ENCODE measurements around the gene RANBP3.
"Not testable (repeated sequence)": the region's sequence is repeated elsewhere in the genome, so short reads cannot be mapped to it uniquely, and the experiment has no call there.

The RANBP3 gene

DNA sequence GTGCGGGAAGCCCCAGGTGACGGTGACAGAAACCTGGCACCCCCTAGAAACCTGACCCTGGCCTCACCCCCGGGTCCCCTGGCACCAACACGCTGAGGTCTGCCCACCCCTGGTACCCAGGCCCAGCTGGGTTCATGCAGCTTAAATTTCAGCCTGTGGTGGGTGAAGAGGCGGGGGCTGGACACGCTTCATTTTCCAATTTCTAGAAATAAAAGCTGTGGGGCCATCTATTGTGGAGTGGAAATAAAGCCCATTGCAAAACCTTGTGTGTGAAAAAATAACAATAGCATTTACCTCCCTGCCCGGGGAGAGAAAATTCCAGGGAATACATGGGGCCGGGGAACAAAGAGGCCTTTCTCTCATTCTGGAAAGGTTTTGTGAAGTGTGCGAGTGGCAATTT lies 100.1 kb downstream of the RANBP3 start:
- H3K4me3 ChIP-seq (ENCODE audit: control insufficient read depth, low read depth, low read length), result no peak overlapping the region
- no peak for DNase-seq (ENCODE audit: low read depth)
- TF ChIP-seq, protein P1, sequence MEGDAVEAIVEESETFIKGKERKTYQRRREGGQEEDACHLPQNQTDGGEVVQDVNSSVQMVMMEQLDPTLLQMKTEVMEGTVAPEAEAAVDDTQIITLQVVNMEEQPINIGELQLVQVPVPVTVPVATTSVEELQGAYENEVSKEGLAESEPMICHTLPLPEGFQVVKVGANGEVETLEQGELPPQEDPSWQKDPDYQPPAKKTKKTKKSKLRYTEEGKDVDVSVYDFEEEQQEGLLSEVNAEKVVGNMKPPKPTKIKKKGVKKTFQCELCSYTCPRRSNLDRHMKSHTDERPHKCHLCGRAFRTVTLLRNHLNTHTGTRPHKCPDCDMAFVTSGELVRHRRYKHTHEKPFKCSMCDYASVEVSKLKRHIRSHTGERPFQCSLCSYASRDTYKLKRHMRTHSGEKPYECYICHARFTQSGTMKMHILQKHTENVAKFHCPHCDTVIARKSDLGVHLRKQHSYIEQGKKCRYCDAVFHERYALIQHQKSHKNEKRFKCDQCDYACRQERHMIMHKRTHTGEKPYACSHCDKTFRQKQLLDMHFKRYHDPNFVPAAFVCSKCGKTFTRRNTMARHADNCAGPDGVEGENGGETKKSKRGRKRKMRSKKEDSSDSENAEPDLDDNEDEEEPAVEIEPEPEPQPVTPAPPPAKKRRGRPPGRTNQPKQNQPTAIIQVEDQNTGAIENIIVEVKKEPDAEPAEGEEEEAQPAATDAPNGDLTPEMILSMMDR (conservative IDR thresholded peaks at IDR 0.05; ENCODE audit: control insufficient read depth, insufficient read depth, low read depth, low read length), result no peak

DNA sequence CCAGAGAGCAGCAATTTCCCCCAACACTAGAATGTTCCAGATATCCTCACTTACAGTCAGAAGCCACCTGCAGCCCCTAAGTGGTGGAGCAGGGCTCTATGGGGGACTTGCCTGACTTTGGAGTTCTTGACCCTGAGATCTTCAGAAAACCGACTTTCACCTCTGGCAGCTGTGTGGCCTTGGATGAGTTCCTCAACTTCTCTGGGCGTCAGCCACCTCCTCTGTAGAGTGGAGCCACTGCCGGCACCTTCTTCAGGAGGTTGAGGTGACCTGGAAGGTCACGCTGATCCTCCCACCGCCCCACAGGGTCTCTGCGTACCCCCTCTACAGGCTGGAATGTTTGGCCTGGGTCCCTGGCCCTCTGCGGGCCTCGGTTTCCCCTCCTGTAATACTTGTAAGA lies 100.5 kb downstream of the RANBP3 start:
- DNase-seq (ENCODE audit: low read depth), result no peak
- TF ChIP-seq, protein P1 (conservative IDR thresholded peaks at IDR 0.05; ENCODE audit: control insufficient read depth, insufficient read depth, low read depth, low read length), result no peak
- no peak overlapping the region for H3K4me3 ChIP-seq (ENCODE audit: control insufficient read depth, low read depth, low read length)

DNA sequence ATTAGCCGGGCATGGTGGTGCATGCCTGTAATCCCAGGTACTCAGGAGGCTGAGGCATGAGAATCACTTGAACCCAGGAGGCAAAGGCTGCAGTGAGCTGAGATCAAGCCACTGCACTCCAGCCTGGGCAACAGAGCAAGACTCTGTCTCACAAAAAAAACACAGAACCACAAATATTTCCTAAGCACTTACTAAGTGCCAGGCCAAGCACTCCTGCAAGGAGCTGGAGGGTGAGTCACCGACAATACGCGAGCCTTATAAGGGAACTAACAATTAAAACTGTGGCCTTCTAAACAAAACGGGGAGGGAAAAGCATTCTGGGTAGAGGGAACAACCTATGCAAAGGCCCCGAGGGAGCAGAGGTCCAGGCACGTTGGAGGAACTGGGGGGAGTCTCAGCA lies 103.4 kb downstream of the RANBP3 start:
- not testable (repeated sequence) for H3K4me3 ChIP-seq (ENCODE audit: control insufficient read depth, low read depth, low read length)
- DNase-seq (ENCODE audit: low read depth), result peak; percentile 70

DNA sequence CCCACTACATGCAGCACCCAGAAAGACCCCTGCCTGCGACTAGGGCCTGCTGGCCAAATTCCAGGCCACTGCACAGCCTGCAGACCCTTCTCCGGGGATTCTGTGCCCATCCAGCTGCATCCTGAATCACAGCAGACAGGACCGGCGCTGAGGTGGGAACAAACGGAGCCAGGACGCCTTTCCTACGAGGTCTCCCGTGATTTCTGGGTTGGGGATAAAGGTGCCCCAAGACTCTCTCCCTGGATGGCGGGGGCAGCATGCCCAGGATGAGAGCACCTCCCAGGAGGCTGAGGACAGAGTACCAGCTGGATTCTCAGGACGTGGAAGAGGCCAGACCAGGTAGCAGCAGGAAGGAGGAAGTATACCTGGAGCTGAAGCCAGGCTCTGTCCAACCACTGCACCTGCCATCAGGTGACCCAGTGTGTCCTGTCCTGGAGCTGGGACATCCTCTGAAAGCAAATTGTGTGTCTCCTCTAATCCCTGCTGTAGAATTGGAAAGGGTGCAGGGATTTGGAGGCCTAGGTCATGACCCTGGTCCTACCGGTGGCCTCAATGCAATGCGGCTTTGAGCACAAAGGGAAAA lies 104.2 kb downstream of the RANBP3 start:
- TF ChIP-seq, protein P1 (conservative IDR thresholded peaks at IDR 0.05; ENCODE audit: control insufficient read depth, insufficient read depth, low read depth, low read length), result no peak
- H3K4me3 ChIP-seq (ENCODE audit: control insufficient read depth, low read depth, low read length), result no peak overlapping the region
- DNase-seq (ENCODE audit: low read depth), result no peak

DNA sequence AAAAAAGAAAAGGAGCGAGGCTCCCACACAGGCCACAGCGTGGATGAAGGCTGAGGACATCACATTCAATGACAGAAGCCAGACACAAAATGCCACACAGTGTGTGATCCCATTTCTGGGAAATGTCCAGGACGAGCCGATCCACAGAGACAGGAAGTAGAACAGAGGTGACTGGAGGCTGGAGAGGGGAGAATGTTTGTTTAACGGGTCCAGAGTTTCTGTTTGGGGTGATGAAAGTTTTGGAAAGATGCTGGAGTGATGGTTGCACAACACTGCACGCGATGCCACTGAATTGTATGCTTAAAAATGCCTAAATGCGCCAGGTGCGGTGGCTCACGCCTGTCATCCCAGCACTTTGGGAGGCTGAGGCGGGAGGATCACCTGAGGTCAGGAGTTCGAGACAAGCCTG lies 107.0 kb downstream of the RANBP3 start:
- no peak for DNase-seq (ENCODE audit: low read depth)
- TF ChIP-seq, protein P1 (conservative IDR thresholded peaks at IDR 0.05; ENCODE audit: control insufficient read depth, insufficient read depth, low read depth, low read length), result no peak
- no peak overlapping the region for H3K4me3 ChIP-seq (ENCODE audit: control insufficient read depth, low read depth, low read length)

DNA sequence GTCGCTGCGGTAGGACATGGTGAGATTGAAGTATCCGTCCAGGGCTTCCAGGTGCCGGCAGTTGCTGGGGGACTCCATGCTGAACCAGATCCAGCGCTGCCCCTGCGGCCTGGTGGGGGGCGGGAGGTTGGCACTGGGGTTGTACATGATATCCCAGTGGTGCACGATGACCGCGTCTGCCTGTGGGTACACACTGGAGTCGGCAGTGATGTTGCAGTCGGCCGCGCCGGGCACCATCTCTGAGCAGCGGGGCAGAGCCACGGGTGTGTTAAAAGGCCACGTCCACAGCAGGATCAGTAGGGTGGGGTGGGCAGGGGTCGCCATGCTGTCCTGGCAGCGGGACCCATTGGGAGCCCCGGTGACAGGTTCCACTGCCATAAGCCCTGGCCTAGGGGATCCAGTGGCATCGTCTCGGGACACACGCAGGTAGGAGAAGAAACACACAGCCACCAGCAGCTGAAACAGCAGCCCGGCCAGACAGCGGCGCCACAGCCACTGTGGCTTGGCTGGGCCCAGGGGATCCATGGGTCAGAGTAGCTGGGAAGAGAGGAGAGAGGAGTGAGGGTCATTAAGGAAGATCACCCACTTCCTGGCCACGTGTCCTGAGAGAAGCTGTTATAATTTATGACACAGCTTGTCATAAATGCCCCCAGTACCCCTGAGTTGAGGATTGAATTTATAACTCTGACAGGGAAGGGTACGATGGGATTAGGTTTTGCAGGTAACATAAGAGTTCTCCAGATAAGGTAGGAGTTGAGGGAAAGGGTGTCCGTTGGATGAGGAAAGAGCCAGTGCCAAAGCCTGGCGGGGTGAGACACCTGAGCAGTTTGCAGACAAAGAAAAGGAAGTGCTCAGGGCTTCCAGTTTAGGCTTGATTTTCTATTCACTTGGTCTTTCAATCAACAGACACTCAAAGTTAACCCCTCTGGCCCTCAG lies 110.5 kb downstream of the RANBP3 start:
- DNase-seq (ENCODE audit: low read depth), result no peak

More for the DNA sequence above, 110.5 kb downstream of the RANBP3 start:
- no peak overlapping the region for H3K4me3 ChIP-seq (ENCODE audit: control insufficient read depth, low read depth, low read length)
- TF ChIP-seq, protein P1 (conservative IDR thresholded peaks at IDR 0.05; ENCODE audit: control insufficient read depth, insufficient read depth, low read depth, low read length), result no peak
